ENCODE results near the gene SSH3.

DNA sequence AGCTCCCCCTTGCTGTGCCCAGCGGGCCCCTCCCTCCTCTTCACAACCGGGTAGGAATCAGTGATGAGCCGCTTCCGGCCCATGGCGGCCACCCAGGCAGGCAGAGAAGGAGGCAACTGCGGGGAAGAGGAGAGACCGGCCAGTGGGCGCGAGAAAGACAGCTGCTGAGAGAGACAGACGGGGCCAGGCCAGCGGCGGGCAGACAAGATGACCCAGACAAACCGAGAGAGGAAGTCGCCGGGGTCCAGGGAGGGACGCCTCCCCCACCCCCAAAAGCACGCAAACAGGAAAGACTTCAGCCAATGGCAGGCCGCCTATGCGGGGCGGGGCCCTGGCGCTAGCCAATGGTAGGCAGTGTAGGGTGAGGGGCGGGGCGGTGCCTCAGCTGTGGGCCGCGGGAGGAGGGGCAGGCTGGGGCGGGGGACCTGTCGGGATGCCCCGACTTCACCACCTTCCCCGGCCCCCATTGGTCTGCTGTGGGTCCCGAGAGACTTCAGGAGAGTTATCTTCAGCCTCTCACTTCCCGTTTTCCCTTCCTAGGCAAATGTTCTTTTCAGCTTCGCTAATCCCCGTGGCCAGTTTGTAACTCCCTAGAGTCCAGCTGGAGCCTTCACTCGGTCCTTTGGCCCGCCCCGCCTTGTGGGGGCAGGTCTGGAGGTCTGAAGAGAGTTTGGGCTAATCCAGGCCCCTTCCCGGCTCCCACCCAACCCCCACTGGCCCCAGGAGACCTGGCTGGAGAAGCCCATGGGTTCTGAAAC, 50.2 kb downstream of the SSH3 start, which contains the start of gene POLD4:
- TF ChIP-seq POLR2A (IDR thresholded peaks at IDR 0.05) (peak in 3 of 4 donors; percentile 86 to 97 (median 90)), EP300 (IDR thresholded peaks at IDR 0.05) (peak in 1 of 4 donors; percentile 72)
- TF ChIP-seq, protein P1, sequence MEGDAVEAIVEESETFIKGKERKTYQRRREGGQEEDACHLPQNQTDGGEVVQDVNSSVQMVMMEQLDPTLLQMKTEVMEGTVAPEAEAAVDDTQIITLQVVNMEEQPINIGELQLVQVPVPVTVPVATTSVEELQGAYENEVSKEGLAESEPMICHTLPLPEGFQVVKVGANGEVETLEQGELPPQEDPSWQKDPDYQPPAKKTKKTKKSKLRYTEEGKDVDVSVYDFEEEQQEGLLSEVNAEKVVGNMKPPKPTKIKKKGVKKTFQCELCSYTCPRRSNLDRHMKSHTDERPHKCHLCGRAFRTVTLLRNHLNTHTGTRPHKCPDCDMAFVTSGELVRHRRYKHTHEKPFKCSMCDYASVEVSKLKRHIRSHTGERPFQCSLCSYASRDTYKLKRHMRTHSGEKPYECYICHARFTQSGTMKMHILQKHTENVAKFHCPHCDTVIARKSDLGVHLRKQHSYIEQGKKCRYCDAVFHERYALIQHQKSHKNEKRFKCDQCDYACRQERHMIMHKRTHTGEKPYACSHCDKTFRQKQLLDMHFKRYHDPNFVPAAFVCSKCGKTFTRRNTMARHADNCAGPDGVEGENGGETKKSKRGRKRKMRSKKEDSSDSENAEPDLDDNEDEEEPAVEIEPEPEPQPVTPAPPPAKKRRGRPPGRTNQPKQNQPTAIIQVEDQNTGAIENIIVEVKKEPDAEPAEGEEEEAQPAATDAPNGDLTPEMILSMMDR (IDR thresholded peaks at IDR 0.05): peak in 3 of 6 experiments; percentile 3 to 13 (median 13)

Measured in upper lobe of left lung (tissue), 4 donors.